CD4-positive, alpha-beta T cell treated with Interleukin-21 for 1 hour (primary cell): ENCODE data around the gene LHPP.
A peak's percentile ranks its signal among the peaks of the same experiment; 100 is the strongest.

Source experiments
- DNase-seq: peaks from one replicate; pipeline ENCODE4 v3.0.0-alpha.2; 2020

The LHPP gene

GRCh38 chr10:124649214-124649613 lies 187.6 kb downstream of the LHPP start:
- no peak for DNase-seq

GRCh38 chr10:124650263-124650662 lies 188.6 kb downstream of the LHPP start:
- peak; percentile 49 for DNase-seq

- peak; percentile 77 for DNase-seq
Measured at GRCh38 chr10:124650820-124651401, 189.3 kb downstream of the LHPP start.

- DNase-seq = no peak
Measured at GRCh38 chr10:124651402-124651891, 189.8 kb downstream of the LHPP start.

GRCh38 chr10:124652200-124652599 lies 190.6 kb downstream of the LHPP start:
- no peak for DNase-seq

GRCh38 chr10:124652701-124653100 lies 191.1 kb downstream of the LHPP start:
- DNase-seq = no peak

GRCh38 chr10:124653311-124653710 lies 191.7 kb downstream of the LHPP start:
- no peak for DNase-seq

GRCh38 chr10:124653811-124654651 lies 192.4 kb downstream of the LHPP start:
- no peak for DNase-seq

- DNase-seq = no peak
Measured at GRCh38 chr10:124654686-124655085, 193.1 kb downstream of the LHPP start.

- DNase-seq = no peak
Measured at GRCh38 chr10:124655191-124656112, 193.8 kb downstream of the LHPP start.

GRCh38 chr10:124656113-124656490 lies 194.5 kb downstream of the LHPP start:
- DNase-seq = no peak

- no peak for DNase-seq
Measured at GRCh38 chr10:124656541-124656940, 194.9 kb downstream of the LHPP start.

GRCh38 chr10:124657806-124658205 lies 196.2 kb downstream of the LHPP start:
- peak; percentile 77 for DNase-seq

GRCh38 chr10:124658591-124659242 lies 197.1 kb downstream of the LHPP start:
- no peak for DNase-seq

GRCh38 chr10:124659380-124659779 lies 197.8 kb downstream of the LHPP start:
- DNase-seq = peak; percentile 40

- no peak for DNase-seq
Measured at GRCh38 chr10:124660404-124661125, 198.9 kb downstream of the LHPP start.

- no peak for DNase-seq
Measured at GRCh38 chr10:124661660-124662180, 200.1 kb downstream of the LHPP start.

GRCh38 chr10:124663228-124663627 lies 201.6 kb downstream of the LHPP start:
- no peak for DNase-seq
